ENCODE data around the gene MDGA2.

The MDGA2 gene

DNA sequence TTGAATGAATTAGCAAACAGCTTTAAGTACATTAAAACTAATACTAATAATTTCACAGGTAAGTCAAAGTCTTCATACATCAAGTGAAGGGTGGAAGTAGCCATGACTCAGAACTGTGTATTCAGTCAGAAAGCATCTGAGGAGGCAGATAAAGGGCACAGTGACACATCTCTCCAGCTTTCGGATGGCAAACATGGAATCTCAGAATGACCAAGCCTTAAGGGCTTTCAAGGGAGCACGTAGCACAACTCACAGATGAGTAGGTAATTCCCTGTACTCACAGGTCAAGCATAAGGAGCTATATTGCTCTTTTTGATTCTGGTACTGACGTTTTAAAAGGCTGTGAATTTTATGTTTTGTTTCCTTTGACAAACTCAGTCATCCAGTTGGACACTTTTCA lies 56.0 kb downstream of the MDGA2 start:
- no peak for DNase-seq (ENCODE audit: low spot score)

DNA sequence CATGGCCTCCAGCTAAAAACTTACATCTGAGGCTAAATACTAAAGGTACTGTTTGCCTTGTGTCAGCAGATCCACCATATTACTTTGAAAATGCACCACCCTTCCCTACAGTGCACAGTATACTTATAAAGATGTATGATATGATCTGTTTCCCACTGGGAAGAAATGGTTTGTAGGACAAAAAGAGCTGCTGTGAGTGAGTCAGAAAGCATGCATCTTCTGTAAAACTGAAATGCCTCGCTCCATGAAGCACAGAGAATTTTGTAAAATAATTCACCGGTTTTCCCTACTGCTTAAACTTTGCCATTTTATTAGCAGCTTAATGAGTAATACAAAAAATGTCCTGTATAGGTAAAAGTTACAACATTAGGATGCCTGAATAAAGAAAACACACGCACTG lies 68.8 kb downstream of the MDGA2 start:
- no peak for DNase-seq (ENCODE audit: low spot score)

DNA sequence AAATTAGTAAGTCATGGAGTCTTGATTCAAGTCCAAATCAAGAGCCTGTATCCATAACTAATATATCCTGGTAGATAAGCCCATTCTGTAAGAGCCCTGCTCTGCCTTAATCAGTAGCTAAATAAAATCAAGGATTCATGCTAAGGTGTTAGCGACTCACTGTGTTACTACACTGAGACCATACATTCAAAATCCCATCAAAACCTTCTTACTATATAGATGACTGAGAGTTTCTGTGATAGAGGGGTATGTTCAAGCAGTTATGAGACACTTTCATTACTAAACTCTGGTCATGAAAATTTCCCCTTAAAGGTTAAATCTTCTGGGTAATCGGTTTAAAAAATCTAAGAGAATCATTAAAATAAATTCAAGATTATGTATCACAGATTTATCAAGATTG lies 78.5 kb downstream of the MDGA2 start:
- DNase-seq (ENCODE audit: low spot score), result no peak

DNA sequence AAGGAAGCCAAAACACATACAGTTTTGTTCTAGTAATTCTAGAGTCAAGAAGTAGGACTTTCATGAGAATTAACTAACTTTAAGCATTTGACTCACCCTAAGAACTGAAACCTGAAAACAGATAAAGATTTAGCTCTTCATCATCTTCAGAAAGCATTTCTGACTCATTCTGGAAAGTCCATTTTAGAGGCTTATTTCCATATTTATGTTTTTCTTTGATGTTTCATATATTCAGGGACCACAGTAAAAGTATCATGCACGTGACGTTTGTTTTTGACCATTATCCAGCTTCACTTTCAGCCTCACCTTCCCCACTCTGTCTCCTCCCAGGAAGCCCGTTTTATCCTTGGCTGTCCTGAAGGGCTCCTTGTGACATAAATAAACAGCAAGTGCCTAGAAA lies 79.2 kb downstream of the MDGA2 start:
- DNase-seq (ENCODE audit: low spot score), result no peak

DNA sequence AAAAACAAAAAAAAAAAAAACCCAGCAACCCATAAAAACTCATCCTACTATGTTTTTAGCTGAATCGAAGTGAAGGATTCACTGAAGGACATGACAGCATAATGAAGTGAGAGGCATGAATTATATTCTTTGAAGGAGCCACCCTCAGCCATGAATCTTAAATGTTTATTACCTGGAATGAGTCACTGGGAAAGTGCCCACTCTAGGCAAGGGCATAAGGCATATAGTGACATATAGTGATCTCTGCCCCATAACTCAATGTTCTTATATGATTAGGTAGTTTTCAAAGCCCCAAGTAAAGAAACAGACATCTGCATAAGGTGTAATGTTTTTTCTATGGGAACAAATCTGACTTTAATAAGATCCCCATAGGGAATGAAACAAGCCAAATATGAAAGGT lies 79.9 kb downstream of the MDGA2 start:
- DNase-seq (ENCODE audit: low spot score), result no peak

DNA sequence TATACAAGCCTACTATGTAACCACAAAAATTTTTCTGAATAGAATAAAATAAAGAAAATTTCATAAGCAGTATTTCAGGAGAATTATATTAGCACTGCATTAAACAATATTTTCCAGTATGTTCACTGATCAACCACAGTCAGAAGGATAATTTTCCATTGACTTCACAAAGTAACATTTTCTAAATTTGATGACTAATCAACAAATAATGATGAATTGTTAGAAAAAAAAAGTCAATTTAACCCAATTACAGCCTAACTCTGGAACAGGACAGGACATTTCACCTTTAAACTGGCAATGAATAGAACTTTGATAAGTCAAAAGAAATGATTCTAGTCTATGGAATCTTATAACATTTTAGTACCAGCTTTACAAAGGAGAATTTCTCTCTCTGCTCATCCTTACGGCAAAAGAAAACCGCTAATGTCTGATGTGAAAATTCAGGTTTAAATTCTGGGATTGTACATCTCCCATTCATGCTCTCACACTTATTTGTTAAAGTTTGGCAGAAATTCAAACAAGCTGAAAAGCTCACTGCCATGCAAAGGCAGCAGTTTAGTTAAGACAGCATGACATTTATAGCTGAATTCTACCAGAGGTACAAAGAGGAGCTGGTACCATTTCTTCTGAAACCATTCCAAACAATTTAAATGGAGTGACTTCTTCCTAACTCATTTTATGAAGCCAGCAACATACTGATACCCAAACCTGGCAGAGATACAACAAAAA lies 84.5 kb downstream of the MDGA2 start:
- DNase-seq (ENCODE audit: low spot score), result no peak

DNA sequence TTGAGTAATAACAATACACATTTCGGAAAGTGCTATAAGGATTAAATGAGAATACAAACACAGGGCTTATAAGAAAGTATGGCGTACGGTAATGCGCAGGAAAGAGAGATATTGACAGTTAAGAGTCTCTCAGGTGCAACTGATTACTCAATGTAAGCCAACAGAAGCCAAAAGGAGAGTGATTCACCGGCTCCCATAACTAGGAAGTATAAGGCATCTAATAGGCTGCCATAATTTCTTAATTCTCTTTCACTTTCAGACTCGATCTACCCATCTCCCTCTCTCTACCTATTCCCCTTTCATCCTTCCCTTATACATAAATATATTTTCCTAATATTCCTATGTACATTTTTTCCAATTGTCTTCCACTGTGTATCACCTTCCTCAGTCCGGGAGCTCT lies 90.0 kb downstream of the MDGA2 start:
- no peak for DNase-seq (ENCODE audit: low spot score)

DNA sequence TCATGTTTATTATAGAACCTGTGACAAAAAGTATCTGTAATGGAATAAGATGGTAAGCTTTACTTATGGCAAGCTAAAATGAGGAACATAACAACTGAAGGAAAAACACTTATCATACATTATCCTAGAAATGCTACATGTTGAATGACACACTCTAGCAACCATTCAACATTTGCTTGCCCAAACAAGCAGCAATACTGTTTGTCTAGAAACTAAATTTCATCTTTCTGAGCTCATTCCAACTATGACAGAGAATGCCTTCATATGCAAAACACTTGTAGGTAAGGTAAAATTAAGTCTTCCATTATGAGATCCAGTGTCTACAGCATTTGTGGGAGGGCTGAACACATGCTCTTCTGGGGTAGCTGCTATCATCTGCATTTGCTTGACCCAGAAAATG lies 108.1 kb downstream of the MDGA2 start:
- no peak for DNase-seq (ENCODE audit: low spot score)

DNA sequence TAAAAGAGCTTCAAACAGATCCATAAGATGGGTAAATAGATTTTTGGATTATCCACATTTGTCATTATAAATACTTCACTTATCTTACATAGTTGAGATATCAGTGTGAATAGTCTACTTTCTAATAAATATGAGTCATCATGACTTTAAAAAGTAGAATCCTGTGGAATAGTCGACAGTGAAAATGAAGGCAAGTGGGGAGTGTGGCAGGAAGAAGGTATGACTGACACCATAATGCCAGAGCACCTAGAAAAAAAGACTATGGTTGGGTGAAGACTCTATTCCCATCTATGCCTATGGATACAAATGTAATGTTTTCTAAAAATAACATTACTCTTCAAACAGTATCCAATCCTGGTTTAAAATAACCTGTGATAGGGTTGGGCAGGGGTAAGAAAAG lies 117.5 kb downstream of the MDGA2 start:
- DNase-seq (ENCODE audit: low spot score), result no peak

DNA sequence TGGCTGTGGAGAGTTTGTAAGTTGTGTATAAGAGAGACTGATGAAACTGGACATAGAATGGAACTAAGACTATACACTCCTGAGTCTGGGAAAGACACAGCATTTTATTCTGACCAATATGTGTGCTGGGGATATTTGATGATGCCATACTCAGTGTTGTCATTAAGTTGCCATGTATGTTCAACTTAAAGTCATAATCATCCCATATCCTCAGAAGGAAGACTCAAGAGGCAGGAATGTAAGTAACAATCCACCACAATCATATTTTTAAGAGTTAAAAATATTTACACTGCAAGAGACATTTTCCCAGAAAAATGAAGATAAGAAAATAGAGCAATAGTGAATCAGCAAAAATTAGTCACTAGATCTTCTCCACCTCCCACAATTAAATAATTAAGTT lies 120.1 kb downstream of the MDGA2 start:
- DNase-seq (ENCODE audit: low spot score), result no peak

DNA sequence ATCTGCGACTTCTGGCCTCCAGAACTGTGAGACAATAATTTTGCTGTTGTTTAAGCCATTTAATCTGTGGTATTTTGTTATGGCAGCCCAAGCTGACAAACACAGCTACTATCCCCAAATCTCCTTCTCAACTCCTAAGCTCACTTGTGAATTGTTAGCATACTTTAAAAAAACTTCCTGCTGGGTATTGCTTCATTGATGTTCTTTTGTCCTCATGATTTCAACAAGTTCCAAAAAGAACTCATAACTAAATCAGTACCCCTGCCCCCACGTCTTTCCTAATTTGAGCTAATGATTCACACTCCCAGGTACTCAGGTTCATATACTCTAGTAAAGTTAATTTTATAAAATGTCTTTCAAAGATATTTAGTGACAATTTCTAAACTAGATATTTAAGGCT lies 125.5 kb downstream of the MDGA2 start:
- no peak for DNase-seq (ENCODE audit: low spot score)

DNA sequence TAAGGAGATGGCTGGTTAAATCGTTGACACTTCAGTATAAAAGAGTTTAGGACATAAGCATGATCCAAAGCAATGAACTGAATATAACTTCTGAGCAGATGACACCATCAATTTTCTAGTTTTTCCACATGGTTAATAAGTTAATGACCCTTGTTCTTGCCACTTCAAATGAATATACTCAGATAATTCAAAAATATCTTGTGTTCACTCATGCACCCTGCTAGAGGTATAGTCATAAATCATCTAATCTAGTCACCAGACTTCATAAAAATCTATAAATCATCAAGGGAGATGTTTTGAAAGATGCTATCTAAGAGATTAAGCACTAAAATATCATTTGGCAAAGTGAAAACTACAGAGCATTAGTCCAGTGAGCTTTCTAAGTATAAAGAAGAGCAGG lies 131.9 kb downstream of the MDGA2 start:
- no peak for DNase-seq (ENCODE audit: low spot score)

DNA sequence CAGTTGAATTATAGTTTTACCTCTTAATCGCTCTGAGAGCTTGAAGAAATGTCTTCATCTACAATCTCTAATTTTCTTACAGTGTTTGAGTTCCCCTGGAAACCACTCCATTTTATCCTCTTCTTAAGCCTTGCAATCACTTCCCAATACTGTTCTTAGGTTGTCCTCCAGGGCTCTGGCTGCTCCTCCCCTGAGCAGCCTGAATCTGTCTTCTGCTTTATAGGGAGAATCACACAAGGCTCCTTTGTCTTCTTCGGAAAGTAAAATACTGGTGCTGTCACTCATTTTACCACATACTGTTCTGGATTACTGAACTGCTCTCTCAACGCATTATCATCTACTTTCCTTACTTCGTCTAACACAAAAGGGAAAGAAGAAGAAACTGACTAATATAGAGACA lies 133.7 kb downstream of the MDGA2 start:
- DNase-seq (ENCODE audit: low spot score), result no peak

DNA sequence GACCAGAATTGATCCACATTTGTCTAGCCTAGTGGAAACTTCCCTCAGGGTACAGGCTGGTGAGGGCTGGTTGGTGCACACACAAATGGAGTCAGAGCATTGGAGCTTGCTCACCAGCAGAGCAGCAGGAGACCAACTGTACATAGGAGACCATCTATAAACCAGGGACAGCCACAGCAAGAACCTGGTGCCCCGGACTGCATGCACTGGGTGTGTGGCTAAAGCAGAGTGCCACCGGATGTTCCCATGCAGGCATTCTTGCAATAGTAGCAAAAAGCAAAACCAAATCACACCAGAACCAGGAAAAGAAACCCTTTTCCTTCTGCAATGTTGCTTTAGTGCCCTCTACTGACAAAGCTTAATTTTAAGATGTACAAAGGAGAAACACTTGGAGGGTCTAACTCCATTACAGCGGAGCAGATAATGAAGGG lies 136.4 kb downstream of the MDGA2 start:
- no peak for DNase-seq (ENCODE audit: low spot score)

DNA sequence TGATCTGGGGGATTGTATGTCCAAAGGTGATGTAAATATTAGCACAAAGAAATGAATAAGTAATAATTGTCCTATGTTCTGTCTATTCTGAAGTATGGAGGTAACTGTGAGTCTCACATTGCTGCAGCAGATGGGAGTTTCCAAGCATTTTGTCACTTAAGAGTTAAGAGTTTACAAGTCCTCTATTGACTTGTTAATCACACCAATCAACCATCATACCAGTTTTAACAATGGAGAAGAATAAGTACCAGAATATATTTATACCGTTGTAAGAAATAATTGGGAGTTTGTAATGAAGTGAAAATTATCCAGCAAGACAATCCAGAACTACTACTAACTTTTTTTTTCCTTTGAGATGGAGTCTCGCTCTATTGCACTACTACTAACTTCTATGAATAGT lies 139.1 kb downstream of the MDGA2 start:
- no peak for DNase-seq (ENCODE audit: low spot score)

DNA sequence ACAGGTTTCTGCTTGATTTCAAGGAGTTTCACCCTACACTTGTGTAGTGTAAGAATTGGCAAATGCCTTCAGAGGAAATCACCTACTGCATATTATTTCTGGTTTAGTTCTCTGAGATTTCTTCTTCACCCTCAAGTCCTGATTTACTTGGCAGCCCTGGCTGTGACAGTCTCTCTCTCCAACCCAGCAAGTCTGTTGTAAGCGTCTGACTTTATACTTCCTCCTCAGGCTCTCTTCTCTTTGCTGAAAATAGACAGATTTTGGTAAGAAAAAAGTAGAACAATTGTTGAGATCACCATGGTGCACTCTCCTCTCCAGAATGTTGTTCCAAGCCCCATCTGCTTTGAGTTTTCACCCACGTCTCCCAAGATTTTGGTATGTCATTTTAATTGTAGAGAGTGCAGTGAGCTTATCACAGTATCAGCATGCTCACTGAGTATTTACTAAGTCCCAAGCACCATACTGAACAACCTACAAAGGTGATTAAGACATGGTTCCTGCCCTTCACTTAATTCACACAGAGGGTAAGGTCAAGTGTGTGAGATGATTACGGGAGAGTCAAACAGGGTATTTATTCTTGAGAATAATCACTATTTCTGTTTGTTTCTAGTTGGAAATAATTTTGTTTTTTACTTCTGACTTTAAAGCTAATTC lies 148.7 kb downstream of the MDGA2 start:
- no peak for DNase-seq (ENCODE audit: low spot score)

DNA sequence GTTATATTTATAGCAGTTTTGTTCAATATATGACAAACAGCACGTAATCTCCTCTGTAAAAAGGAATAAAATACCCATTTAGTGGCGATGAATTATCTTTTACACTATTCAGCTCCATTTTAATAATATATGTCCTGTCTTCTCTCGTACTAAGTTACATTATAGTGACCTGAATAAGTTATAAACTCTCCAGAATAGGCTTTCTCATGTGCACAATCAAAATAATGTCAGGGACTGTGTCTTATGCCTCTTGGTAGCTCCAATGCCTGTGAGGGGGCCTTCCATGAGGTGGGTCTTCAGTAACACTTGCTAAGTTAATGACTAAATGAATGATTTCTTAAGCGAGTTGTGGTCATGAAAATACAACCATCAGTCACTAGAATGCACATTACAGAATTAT lies 150.9 kb downstream of the MDGA2 start:
- no peak for DNase-seq (ENCODE audit: low spot score)

DNA sequence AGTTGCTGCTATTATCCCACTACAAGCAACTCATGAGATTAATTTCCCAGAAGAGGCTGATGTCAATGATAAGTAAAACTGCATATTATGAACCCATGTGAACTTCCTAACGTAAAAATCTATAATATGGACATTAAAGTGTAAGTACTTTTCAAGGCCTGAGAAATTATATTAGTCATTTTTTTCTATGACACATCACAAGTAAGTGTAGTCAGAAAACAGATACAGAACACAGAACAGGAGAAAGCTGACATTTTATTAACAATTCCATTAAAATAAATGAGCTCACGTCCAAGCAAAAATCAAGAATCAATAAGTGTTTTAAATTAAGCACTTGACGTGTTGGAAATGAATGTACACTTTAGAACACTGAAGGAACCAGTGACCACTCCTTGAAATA lies 155.0 kb downstream of the MDGA2 start:
- DNase-seq (ENCODE audit: low spot score), result no peak

DNA sequence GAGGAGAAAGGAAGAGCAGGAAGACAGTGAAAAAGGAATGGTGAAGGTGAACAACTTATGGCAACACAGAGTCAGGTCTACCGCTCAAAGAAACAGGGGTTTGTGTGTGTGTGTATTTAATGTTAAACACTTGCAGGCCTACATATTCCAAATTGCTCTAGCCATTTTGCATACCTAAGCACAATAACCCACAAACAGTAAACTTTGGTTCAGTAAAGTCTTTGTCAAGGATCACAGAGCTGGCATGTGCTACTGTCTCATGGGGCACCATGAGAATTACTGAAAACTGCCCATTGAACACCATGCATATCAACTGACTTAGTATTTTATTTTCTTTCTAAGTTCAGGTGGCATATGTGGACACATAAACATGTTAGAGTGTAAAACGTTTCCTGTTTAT lies 163.6 kb downstream of the MDGA2 start:
- no peak for DNase-seq (ENCODE audit: low spot score)

DNA sequence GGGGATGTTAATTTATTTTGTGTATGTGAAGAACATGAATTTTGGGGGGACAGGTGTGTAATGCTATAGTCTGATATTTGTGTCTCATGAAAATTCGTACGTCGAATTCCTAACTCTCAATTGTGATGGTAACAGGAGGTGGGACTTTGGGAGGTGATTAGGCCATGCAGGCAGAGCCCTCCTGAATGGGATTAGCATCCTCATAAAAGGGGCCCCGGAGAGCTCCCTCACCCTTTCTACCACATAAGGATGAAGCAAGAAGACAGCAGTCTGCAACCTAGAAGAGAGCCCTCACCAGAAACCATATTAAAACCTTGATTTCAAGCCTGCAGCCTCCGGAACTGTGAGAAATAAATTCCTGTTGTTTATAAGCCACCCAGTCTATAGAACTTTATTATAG lies 165.4 kb downstream of the MDGA2 start:
- DNase-seq (ENCODE audit: low spot score), result no peak

DNA sequence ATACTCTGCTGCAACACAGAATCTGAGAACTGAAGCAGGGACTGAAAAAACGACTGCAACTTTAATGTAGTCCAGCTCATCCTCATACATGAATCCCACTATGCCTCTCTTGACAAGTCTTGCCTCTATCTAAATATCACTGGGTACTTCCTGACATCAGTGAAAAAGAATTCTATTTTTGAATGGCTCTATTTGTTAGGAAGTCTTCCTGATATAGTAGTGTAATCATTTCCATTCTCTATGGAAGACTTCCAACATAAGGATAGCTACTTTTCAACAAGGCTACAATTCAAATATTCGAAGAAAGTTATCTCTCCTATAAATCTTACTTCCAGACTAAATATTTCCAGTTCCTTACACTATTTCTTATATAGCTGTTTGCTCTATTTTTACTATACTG lies 167.5 kb downstream of the MDGA2 start:
- no peak for DNase-seq (ENCODE audit: low spot score)

DNA sequence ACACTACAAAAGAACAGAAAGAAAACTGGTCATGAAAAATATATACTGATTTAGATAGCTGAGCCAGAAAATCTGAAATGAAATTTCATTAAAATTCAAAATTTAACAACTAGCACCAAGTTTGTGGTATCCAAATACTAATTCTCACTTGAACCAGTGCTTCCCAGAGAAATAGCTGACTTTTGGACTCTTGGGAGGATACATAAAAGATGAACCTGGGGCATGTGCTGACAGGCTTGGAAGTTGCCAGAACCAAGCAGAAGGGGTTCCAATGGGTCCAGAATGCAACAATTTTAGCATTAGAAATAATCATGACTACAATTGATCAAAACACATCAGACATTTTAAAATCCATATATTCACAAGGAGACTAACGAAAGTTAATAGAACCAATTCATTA lies 175.0 kb downstream of the MDGA2 start:
- DNase-seq (ENCODE audit: low spot score), result no peak

DNA sequence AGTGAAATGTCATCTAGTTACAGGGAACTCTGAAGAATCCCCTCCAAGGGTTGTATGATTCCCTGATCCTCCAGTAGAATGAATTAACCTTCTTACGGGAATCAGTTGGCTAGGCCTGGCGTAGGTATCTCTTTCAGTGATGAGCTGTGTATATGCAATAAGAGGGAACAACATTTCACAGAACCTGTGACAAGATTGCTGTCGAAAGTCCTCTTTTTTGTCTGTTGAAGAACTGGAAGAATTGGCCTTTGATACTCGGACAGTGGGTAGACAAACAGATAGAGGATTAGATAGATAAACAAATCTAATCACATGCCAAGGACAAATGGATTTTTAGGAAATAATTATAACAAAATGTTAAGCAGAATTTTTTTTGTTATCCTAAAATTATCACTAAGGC lies 184.6 kb downstream of the MDGA2 start:
- no peak for DNase-seq (ENCODE audit: low spot score)

DNA sequence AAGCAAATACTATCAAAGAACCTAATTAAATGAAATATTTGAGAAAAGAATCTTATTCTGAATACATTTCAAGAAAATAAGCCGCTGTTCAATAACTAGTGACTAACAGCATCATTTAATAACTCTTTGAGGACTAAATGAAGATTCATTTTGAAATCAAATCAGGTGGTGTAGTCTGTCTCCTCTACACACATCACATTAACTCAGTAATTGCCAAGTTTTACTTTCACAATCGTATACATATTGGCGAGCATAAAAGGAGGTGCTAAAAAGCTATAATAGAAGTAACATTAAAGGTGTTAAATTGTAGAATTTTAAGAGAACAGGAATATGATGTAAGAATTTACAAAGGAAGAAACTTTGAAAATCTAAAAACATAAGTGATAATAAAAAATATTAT lies 185.1 kb downstream of the MDGA2 start:
- no peak for DNase-seq (ENCODE audit: low spot score)
